Measurements from ENCODE around the gene AURKB. TPM values are rescaled to one million over a fixed set of nuclear protein-coding genes. Genes with fewer than 3 reads are reported as not detected.

Gene AURKB
- polyA plus RNA-seq, 1 donor from 2014 or later = 0.84 TPM

GRCh38 chr17:8256691-8257090 lies 46.3 kb upstream of the AURKB start:
- H3K27me3 ChIP-seq (ENCODE audit: insufficient read depth, low read depth, low read length) = no peaks in the 10 kb centered on the region
- no peak overlapping the region for H3K4me3 ChIP-seq (ENCODE audit: low read length)
- no peaks in the 10 kb centered on the region for H3K79me2 ChIP-seq (replicated peaks; ENCODE audit: insufficient read depth, low read length)
- no peaks in the 10 kb centered on the region for H3K9me2 ChIP-seq (ENCODE audit: insufficient read depth, low read length)
- no peaks in the 10 kb centered on the region for H3K36me3 ChIP-seq (ENCODE audit: insufficient read depth, low read length)
- no peak overlapping the region for H2AFZ ChIP-seq (ENCODE audit: low read depth, low read length)
- no peaks in the 10 kb centered on the region for H3K9me3 ChIP-seq (ENCODE audit: low read length)
- no peak for TF ChIP-seq EZH2 (IDR thresholded peaks at IDR 0.05; ENCODE audit: borderline replicate concordance, insufficient read depth, low read length, poor library complexity, severe bottlenecking)
- no peak for TF ChIP-seq TAF1 (IDR thresholded peaks at IDR 0.05; ENCODE audit: low read depth)
- no peak for TF ChIP-seq SMC3 (conservative IDR thresholded peaks at IDR 0.05; ENCODE audit: poor library complexity)
- no peak for TF ChIP-seq CTCF (IDR thresholded peaks at IDR 0.05; ENCODE audit: poor library complexity, severe bottlenecking)
- TF ChIP-seq EP300 (conservative IDR thresholded peaks at IDR 0.05; ENCODE audit: poor library complexity, severe bottlenecking) = no peak
- no peak for TF ChIP-seq MXI1 (conservative IDR thresholded peaks at IDR 0.05; ENCODE audit: poor library complexity, severe bottlenecking)
- no peak for TF ChIP-seq POLR2AphosphoS5 (IDR thresholded peaks at IDR 0.05)
- no peak for TF ChIP-seq REST (IDR thresholded peaks at IDR 0.05; ENCODE audit: borderline replicate concordance)
- no peak for TF ChIP-seq RAD21 (conservative IDR thresholded peaks at IDR 0.05)
- H4K20me1 ChIP-seq (ENCODE audit: insufficient read depth) = no peaks in the 10 kb centered on the region
- H3K9ac ChIP-seq (ENCODE audit: low read length) = no peak overlapping the region
- H3K4me2 ChIP-seq (ENCODE audit: low read length) = no peak overlapping the region
- no peak overlapping the region for H3K27ac ChIP-seq (ENCODE audit: low read length)
- no peaks in the 10 kb centered on the region for H3F3A ChIP-seq (ENCODE audit: insufficient read depth, low read length, poor library complexity, severe bottlenecking)

GRCh38 chr17:8256291-8256690 lies 45.9 kb upstream of the AURKB start:
- Histone ChIP-seq H3K9ac (ENCODE audit: low read length) (no peak overlapping the region), H3K9me3 (ENCODE audit: low read length) (no peaks in the 10 kb centered on the region), H4K20me1 (ENCODE audit: insufficient read depth) (no peaks in the 10 kb centered on the region), H3K27me3 (ENCODE audit: insufficient read depth, low read depth, low read length) (no peaks in the 10 kb centered on the region), H3F3A (ENCODE audit: insufficient read depth, low read length, poor library complexity, severe bottlenecking) (no peaks in the 10 kb centered on the region), H3K27ac (ENCODE audit: low read length) (no peak overlapping the region), H3K4me2 (ENCODE audit: low read length) (no peak overlapping the region), H3K36me3 (ENCODE audit: insufficient read depth, low read length) (no peaks in the 10 kb centered on the region), H3K9me2 (ENCODE audit: insufficient read depth, low read length) (no peaks in the 10 kb centered on the region), H2AFZ (ENCODE audit: low read depth, low read length) (no peak overlapping the region), H3K79me2 (replicated peaks; ENCODE audit: insufficient read depth, low read length) (no peaks in the 10 kb centered on the region), H3K4me3 (ENCODE audit: low read length) (no peak overlapping the region)
- TF ChIP-seq RAD21 (conservative IDR thresholded peaks at IDR 0.05) (no peak), TAF1 (IDR thresholded peaks at IDR 0.05; ENCODE audit: low read depth) (no peak), EZH2 (IDR thresholded peaks at IDR 0.05; ENCODE audit: borderline replicate concordance, insufficient read depth, low read length, poor library complexity, severe bottlenecking) (no peak), MXI1 (conservative IDR thresholded peaks at IDR 0.05; ENCODE audit: poor library complexity, severe bottlenecking) (no peak), EP300 (conservative IDR thresholded peaks at IDR 0.05; ENCODE audit: poor library complexity, severe bottlenecking) (no peak), CTCF (IDR thresholded peaks at IDR 0.05; ENCODE audit: poor library complexity, severe bottlenecking) (no peak), POLR2AphosphoS5 (IDR thresholded peaks at IDR 0.05) (no peak), REST (IDR thresholded peaks at IDR 0.05; ENCODE audit: borderline replicate concordance) (no peak), SMC3 (conservative IDR thresholded peaks at IDR 0.05; ENCODE audit: poor library complexity) (no peak)
